ENCODE results near the gene S100A8. TPM values are rescaled to one million over a fixed set of nuclear protein-coding genes. Genes with fewer than 3 reads are reported as not detected.

S100A8 gene
- total RNA-seq, 1 donor from 2014 or later: not detected

DNA sequence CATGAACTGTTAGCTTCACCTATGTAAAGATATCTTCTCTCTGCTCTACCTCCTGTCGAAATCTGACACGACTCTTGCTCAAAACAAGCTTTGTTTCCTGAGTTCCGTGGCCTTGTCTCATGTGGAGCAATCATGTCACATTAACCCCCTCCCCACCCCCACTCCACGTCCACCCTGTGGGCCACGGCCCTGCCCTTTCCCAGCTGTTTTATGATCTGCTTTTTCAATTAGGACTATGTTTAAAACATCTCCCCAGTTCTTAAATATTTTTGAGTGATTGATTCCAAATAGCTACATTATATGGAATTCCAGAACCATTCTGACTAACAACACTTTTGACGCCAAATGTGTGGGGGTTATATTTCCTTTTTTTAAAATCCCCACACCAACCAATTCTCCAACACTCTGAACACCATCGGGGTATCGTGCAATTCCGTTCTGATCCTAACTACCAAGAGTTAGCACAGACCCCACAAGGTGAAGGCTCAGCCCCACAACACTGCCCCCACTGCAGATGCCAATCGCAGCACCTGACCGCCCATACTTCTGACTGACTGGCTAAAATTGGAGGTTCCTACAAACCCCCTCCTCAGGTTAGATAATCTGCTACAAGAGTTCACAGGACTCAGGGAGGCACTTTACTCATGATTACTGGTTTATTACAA is 12.7 kb upstream of the S100A8 start:
- Mint-ChIP-seq H3K9me3 (ENCODE audit: unreplicated experiment) (peaks cover 12% of the 10 kb centered on the region), H3K27me3 (ENCODE audit: unreplicated experiment) (peaks cover 9% of the 10 kb centered on the region), H3K4me3 (ENCODE audit: unreplicated experiment) (no peak overlapping the region), H3K36me3 (ENCODE audit: unreplicated experiment) (peaks cover 8% of the 10 kb centered on the region), H3K27ac (ENCODE audit: unreplicated experiment) (no peak overlapping the region), H3K4me1 (ENCODE audit: low read depth, unreplicated experiment) (no peaks in the 10 kb centered on the region)
- no peak for TF ChIP-seq CTCF (IDR thresholded peaks at IDR 0.05; ENCODE audit: partially characterized antibody, unreplicated experiment)
- DNase-seq: no peak

- no peaks in the 10 kb centered on the region for H3K36me3 Mint-ChIP-seq (ENCODE audit: unreplicated experiment)
- H3K27ac Mint-ChIP-seq (ENCODE audit: unreplicated experiment): no peak overlapping the region
- peaks cover 6% of the 10 kb centered on the region for H3K9me3 Mint-ChIP-seq (ENCODE audit: unreplicated experiment)
- H3K4me1 Mint-ChIP-seq (ENCODE audit: low read depth, unreplicated experiment): peaks cover 1% of the 10 kb centered on the region
- TF ChIP-seq CTCF (IDR thresholded peaks at IDR 0.05; ENCODE audit: partially characterized antibody, unreplicated experiment): no peak
- H3K27me3 Mint-ChIP-seq (ENCODE audit: unreplicated experiment): peaks cover 10% of the 10 kb centered on the region
- H3K4me3 Mint-ChIP-seq (ENCODE audit: unreplicated experiment): no peak overlapping the region
- no peak for DNase-seq
Observed at GRCh38 chr1:153402226-153402625, 11.4 kb upstream of the S100A8 start.

DNA sequence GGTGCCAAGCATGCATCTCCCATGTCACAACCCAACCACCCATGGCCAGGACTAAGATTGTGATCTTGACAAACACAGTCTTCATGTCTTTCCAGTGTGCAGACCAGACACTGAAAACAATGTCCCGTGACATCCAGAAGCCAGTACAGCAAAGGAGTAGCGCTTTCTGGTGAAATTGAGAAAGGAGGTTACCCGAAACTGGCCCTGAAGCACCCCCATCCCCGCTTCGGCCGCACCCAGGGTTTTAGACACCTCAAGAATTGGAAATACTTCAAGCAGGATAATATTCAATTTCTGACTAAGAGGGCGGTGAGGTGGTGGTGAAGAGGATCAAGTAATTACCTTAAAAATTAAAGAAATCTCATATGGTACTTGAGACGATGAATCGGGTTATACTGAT is 10.6 kb upstream of the S100A8 start:
- Mint-ChIP-seq H3K4me3 (ENCODE audit: unreplicated experiment) (no peak overlapping the region), H3K9me3 (ENCODE audit: unreplicated experiment) (peaks cover 6% of the 10 kb centered on the region), H3K36me3 (ENCODE audit: unreplicated experiment) (no peaks in the 10 kb centered on the region), H3K4me1 (ENCODE audit: low read depth, unreplicated experiment) (peaks cover 2% of the 10 kb centered on the region), H3K27me3 (ENCODE audit: unreplicated experiment) (peaks cover 14% of the 10 kb centered on the region), H3K27ac (ENCODE audit: unreplicated experiment) (no peak overlapping the region)
- no peak for TF ChIP-seq CTCF (IDR thresholded peaks at IDR 0.05; ENCODE audit: partially characterized antibody, unreplicated experiment)
- DNase-seq: no peak

DNA sequence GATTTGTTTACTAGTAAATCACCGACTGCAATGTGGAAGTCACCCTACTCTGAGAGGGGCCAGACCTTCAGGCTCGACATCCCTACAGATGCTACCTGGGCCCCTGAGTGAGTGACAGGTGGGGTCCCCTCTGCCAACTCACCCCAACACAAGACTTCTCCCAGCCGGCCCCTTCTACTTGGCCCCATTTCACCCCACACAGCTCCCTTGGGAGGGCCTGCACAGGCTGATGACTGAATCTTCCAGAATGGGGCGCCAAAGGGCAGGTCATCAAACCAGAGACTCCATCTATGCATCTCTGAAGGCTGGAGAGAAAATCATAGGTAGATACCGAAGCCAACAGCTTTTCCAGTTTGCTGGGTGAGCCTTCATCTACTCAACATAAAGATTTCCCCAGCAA is 9.4 kb upstream of the S100A8 start:
- Mint-ChIP-seq H3K27me3 (ENCODE audit: unreplicated experiment) (peaks cover 14% of the 10 kb centered on the region), H3K4me1 (ENCODE audit: low read depth, unreplicated experiment) (peaks cover 2% of the 10 kb centered on the region), H3K9me3 (ENCODE audit: unreplicated experiment) (peaks cover 3% of the 10 kb centered on the region), H3K27ac (ENCODE audit: unreplicated experiment) (no peak overlapping the region), H3K36me3 (ENCODE audit: unreplicated experiment) (no peaks in the 10 kb centered on the region), H3K4me3 (ENCODE audit: unreplicated experiment) (no peak overlapping the region)
- DNase-seq: no peak
- TF ChIP-seq CTCF (IDR thresholded peaks at IDR 0.05; ENCODE audit: partially characterized antibody, unreplicated experiment): no peak

DNA sequence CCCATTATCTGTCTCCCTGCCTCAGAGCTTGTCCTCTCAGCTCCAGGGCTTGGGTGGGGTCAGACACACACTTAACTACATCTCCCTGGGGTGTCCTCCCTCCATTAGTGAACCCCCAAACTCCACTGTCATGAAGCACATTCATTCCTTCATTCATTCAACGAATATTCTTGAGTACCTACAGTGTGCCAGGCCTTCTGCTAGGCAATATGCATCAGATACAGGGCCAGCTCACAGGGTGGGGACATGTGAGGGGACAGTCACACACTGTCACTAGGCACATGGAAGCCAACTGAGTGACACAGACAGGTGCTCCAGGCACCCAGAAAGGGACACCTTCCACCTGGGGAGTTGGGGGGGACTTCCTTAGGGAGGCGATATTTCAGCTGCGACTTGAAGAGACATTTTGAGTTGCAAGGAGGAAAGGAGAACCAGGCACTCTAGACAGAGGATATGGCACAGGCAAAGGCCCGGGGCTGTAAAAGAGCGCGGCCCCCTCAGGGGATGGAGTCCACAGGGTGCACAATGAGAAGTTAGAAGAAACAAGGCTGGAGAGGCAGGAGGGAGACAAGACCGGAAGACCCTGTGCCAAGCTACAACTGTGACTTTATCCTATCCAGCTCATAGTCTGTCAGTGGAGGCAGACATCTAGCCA is 8.7 kb upstream of the S100A8 start:
- DNase-seq: no peak
- Mint-ChIP-seq H3K4me3 (ENCODE audit: unreplicated experiment) (no peak overlapping the region), H3K4me1 (ENCODE audit: low read depth, unreplicated experiment) (peaks cover 2% of the 10 kb centered on the region), H3K36me3 (ENCODE audit: unreplicated experiment) (no peaks in the 10 kb centered on the region), H3K27me3 (ENCODE audit: unreplicated experiment) (peaks cover 16% of the 10 kb centered on the region), H3K27ac (ENCODE audit: unreplicated experiment) (no peak overlapping the region), H3K9me3 (ENCODE audit: unreplicated experiment) (peaks cover under 1% of the 10 kb centered on the region)
- no peak for TF ChIP-seq CTCF (IDR thresholded peaks at IDR 0.05; ENCODE audit: partially characterized antibody, unreplicated experiment)
